GM08714 (cell line): ENCODE measurements around the gene BRF1.
A peak's percentile ranks its signal among the peaks of the same experiment; 100 is the strongest.
"Not testable (repeated sequence)": the region's sequence is repeated elsewhere in the genome, so short reads cannot be mapped to it uniquely, and the experiment has no call there.

ENCODE experiments used
- H3K4me3 ChIP-seq: fragments of 200-500 bp; sonication (Bioruptor generic); 2 replicates; pipeline ENCODE4 v1.5.1; 2014; ENCODE audit warnings: mild to moderate bottlenecking, low read length, inconsistent platforms
- ZNF274 ChIP-seq: IDR thresholded peaks from 2 replicates; pipeline ENCODE4 v1.6.1; 2012; ENCODE audit warnings: mild to moderate bottlenecking, low read depth, low read length

BRF1 gene

GRCh38 chr14:105299654-105300541 lies 903 bp downstream of the BRF1 start:
- TF ChIP-seq ZNF274: no peak
- H3K4me3 ChIP-seq: peak overlapping the region; percentile 87

GRCh38 chr14:105297311-105297710 lies 3.5 kb downstream of the BRF1 start:
- H3K4me3 ChIP-seq: not testable (repeated sequence)

GRCh38 chr14:105294142-105294597 lies 6.6 kb downstream of the BRF1 start:
- no peak for TF ChIP-seq ZNF274
- peak overlapping the region; percentile 20; the same call in 1 of the 2 replicates for H3K4me3 ChIP-seq

- peak overlapping the region; percentile 4; the same call in 1 of the 2 replicates for H3K4me3 ChIP-seq
- no peak for TF ChIP-seq ZNF274
Measured at GRCh38 chr14:105292826-105293711, 7.7 kb downstream of the BRF1 start.

- no peak for TF ChIP-seq ZNF274
Measured at GRCh38 chr14:105290621-105291346, 10.0 kb downstream of the BRF1 start.

GRCh38 chr14:105288936-105289335 lies 11.9 kb downstream of the BRF1 start:
- not testable (repeated sequence) for H3K4me3 ChIP-seq

More at GRCh38 chr14:105290621-105291346, 10.0 kb downstream of the BRF1 start:
- H3K4me3 ChIP-seq: no peak overlapping the region

GRCh38 chr14:105287249-105288102 lies 13.3 kb downstream of the BRF1 start:
- no peak for TF ChIP-seq ZNF274
- no peak overlapping the region for H3K4me3 ChIP-seq

- H3K4me3 ChIP-seq: no peak overlapping the region
- no peak for TF ChIP-seq ZNF274
Measured at GRCh38 chr14:105286759-105287144, 14.0 kb downstream of the BRF1 start.

- H3K4me3 ChIP-seq: no peak overlapping the region
- TF ChIP-seq ZNF274: no peak
Measured at GRCh38 chr14:105285174-105285573, 15.6 kb downstream of the BRF1 start.

- no peak overlapping the region for H3K4me3 ChIP-seq
- no peak for TF ChIP-seq ZNF274
Measured at GRCh38 chr14:105283899-105284298, 16.9 kb downstream of the BRF1 start.

- no peak overlapping the region for H3K4me3 ChIP-seq
- TF ChIP-seq ZNF274: no peak
Measured at GRCh38 chr14:105283028-105283427, 17.8 kb downstream of the BRF1 start.

- no peak for TF ChIP-seq ZNF274
- no peak overlapping the region for H3K4me3 ChIP-seq
Measured at GRCh38 chr14:105282098-105282725, 18.6 kb downstream of the BRF1 start.
